ENCODE data around the gene KIAA0753.

DNA sequence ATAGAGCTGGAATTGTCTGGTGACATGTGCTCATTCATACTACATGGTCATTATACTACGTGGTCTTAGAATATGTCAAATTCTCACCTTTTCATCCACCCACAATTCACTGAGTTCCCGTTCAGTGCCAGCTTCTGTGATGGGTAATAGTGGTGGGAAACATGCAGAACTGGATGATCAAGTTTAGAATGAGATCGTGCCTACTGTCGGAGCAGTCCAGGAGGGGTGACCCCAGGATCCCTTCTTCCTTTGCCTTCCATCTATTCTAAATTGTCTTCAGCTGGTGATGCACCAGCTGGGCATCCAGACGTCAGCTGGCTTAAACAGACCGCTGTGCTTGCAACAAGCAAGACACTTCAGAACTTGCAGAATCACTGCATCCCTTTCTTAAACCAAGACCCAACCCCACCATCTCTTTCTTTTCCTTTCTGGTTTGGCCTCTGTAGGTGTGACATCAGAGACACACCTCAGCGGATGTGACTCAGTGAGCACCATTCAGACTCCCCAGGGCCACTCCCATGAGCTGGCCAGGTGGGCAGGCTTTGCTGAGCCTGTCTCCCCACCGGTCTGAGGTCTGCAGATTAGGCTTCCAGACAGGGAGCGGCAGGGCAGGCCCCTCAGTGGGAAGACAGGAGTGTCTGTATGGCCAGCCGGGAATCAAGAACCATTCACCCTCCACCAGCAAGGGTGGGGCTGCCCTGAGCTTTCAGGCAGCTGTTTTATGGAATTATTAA lies 29.1 kb upstream of the KIAA0753 start:
- TF ChIP-seq, protein P1, sequence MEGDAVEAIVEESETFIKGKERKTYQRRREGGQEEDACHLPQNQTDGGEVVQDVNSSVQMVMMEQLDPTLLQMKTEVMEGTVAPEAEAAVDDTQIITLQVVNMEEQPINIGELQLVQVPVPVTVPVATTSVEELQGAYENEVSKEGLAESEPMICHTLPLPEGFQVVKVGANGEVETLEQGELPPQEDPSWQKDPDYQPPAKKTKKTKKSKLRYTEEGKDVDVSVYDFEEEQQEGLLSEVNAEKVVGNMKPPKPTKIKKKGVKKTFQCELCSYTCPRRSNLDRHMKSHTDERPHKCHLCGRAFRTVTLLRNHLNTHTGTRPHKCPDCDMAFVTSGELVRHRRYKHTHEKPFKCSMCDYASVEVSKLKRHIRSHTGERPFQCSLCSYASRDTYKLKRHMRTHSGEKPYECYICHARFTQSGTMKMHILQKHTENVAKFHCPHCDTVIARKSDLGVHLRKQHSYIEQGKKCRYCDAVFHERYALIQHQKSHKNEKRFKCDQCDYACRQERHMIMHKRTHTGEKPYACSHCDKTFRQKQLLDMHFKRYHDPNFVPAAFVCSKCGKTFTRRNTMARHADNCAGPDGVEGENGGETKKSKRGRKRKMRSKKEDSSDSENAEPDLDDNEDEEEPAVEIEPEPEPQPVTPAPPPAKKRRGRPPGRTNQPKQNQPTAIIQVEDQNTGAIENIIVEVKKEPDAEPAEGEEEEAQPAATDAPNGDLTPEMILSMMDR (IDR thresholded peaks at IDR 0.05), result no peak
- no peak for TF ChIP-seq POLR2A (IDR thresholded peaks at IDR 0.05)
- no peak for TF ChIP-seq POLR2AphosphoS5 (IDR thresholded peaks at IDR 0.05)
